Stimulated activated CD8-positive, alpha-beta memory T cell treated with anti-CD3 and anti-CD28 coated beads, Interleukin-7, amount 100 ng/mL, for 24 hours (primary cell): Measurements from ENCODE around the gene WDR18.
"Not testable (repeated sequence)": the region's sequence is repeated elsewhere in the genome, so short reads cannot be mapped to it uniquely, and the experiment has no call there.

Experiments
- DNase-seq: peaks from one replicate; pipeline ENCODE4 v3.0.0-alpha.2; 2020; ENCODE audit warnings: low read depth

WDR18 gene

DNA sequence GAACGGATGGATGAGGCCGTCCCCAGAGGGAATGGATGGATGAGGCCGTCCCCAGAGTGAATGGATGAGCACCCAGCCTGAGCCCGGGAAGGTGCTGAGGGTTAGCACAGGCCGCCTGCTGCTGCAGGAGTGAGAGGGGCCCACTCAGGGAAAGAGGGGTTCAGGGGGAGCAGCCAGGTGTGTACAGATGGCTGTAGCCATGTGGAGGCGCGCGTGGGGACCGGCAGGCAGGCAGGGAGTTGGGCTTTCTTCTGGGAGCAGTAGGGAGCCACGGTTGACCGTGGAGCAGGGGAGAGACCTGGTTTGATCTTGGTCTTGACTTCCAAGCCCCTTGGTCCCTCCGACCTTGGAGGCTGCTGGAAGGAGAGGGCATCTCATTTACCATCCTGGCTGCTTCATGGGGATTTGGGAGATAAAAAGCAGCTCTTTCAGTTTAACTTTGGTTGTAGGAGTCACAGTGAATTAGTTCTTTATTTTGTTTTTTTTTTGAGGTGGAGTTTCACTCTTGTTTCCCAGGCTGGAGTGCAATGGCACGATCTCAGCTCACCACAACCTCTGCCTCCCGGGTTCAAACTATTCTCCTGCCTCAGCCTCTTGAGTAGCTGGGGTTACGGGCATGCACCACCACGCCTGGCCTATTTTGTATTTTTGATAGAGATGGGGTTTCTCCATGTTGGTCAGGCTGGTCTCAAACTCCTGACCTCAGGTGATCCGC, 33.6 kb upstream of the WDR18 start:
- DNase-seq, result no peak

DNA sequence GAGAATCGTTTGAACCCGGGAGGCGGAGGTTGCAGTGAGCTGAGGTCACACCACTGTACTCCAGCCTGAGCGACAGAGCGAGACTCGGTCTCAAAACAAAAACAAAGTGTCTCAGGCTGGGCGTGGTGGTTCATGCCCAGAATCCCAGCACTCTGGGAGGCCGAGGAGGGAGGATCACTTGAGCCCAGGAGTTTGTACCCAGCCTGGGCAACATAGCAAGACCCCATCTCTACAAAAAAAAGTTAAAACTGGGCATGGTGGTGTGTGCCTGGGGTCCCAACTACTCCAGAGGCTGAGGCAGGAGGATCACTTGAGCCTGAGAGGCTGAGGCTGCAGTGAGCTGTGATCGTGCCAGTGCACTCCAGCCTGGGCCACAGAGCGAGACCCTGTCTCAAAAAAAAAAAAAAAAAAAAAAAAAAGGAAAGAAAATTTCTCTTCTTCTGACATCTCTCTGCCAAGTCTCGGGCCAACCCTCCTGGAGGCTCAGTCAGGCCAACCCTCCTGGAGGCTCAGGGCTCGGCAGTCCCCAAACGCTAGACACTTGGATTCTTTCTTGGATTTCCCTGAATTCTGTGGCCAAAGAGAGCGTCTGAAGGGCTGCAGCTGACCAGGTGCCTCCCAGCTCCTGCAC, 32.0 kb upstream of the WDR18 start:
- no peak for DNase-seq

DNA sequence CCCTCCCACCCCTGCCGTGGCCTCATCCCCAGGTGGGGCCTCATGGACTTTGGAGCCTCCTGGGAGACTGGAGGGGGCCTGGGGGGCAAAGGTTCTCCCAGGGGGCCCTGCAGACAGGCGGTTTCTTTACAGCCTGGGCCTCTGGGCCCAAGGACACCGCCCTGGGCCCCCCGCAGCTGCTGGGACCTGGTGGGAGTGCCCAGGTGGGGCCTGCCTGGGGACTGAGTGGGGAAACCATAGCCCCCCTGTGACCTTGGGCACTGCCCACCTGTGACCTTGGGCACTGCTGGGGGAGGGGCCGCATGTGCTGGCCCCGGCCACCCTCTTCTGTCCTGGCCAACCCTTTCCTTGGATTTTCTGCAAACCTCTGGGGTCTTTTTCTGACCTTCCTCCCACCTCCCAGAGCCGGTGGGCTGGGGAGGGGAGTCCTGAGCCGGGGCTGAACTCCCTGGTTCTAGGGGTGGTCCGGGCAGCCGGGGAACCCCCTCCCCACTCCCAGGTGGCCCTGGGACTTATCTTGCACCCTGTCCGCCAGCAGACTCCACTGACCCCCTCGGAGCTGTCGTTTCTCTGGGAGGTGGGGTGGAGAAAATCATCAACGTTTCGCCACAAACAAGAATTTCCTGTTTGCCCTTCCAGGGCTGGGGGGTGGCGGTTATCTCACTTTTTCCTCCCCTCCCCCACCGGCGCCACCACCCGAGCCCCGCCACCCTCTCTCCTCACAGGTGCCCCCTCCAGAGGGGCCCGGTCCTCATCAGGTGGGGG, 31.3 kb upstream of the WDR18 start:
- DNase-seq, result no peak

DNA sequence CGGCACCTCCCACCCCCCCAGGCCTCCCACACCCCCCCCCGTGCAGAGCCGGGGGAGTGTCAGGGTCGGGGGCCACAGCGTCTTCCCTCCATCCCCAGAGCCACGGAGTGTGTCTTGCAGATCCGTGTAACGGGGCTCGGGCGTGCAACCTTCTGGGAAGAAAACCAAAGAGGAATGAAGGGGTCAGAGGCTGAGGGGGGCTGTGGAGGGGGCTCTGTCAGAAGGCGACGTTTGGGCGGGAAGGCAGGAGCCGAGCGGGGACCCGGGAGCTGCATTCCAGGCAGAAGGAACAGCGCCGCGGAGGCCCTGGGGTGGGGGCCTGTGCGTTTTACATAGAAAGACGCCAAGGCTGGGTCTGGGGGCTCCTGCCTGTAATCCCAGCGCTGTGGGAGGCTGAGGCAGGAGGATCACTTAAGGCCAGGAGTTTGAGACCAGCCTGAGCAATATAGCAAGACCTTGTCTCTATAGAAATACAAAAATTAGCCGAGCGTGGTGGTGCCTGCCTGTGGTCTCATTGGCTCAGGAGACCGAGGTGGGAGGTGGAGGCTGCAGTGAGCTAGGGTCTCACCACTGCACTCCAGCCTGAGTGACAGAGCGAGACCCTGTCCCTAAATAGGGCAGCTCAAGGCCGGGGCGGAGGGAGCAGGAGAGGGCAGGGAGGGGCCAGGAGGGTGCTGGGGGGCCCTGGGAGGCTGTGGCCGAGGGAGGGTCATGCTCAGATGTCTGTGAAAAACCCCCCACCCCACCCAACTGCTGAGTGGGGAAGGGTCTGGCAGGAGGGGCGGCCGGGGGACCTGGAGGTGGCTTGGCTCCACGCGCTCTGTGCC, 30.5 kb upstream of the WDR18 start:
- no peak for DNase-seq

DNA sequence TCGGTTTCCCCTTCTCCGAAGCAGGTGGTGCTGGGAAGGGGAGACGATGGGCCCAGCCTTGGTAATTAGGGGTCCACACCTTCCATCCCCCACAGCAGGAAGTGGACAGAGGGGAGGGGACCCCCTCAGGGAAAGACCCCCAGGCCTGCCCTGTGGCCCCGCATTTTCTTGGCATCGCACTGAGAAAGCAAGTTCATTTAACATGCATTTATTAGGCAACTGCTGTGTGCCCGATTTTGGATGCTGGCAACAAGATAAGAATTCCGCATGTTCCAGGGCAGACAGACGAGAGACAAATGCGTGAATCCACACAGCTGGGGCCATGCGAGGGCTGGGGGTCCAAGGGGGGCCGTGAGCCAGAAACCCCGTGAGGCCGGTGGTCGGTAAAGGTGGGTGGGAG, 29.9 kb upstream of the WDR18 start:
- DNase-seq, result no peak

DNA sequence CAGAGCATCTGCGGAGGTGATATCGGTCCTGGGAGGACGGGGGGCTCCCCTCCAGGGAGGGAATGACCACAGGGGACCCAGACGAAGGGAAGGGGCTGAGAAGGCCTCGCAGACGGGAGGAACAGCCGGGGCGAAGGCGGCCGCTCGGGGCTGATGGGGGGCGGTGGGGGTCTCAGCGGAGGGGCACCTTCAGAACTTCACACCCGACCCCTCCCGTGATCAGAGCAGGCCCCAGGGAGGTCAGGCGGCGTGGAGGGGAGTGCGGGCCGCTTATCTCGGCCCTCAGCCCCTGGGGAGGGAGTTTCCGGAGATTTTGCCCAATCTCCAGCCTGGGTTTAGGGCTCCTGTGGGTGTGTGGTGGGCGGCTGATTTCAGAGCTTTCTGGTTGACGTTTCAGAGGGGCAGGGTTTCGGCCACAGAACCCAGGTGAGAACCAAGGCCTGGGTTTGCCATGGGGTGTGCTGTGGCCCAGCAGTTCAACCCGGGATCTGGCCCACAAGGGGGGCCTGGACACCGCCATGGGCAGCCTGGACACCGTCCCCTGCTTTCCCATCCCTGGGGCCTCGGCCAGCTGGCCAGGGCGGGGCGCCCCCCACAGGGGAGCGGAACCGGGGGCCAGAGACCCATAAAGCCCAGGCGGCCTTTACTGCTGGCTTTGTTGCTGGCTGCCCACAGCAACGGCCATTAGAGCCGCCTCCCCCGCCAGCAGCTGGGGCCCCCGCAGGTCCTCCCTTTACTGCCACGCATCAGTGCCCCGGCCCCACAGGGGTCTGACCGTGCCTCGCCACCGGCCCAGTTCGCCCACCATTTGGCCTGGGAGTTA, 29.3 kb upstream of the WDR18 start:
- DNase-seq, result no peak

DNA sequence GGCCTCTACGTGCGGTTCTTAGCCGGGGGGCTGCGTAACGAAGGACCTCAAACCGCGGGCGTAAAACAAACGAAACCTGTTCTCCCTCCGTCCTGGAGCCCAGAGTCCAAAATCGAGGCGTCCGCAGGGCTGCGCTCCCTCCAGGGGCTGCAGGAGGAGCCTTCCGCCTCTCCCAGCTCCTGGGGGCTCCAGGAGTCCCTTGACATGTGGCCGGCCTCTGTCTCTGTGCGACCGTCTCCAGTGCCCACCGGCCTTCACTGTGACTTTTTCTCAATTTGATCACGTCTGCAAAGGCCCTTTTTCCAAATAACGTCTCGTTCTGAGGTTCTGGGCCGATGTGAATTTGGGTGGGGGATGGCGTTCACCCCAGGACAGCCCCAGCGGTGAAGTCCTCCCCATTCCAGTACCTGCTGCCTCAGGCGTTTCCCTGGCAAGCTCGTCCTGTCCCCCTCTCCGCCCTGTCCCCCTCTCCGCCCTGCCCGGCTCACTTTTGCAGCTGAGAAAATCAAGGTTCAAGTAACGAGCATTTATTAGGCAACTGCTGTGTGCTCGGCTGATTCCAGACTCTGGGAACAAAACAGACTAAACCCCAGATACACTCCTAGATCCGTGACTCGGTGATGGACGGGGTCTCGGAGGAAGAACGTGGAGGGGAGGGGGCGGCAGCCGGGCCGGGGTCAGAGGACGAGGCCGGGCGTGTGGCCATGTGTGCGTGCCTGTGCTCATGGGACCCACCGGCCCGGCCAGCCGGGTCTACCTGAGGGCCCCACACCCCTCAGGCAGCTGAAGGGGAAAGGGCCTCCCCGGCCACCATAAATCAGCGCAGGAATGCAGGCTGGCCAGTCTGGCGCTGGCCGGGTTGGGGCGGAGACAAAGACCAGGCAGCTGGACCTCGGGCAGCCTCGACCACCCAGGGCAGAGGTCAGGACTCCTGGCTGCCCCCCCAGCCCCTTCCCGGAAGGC, 28.1 kb upstream of the WDR18 start:
- DNase-seq, result no peak

DNA sequence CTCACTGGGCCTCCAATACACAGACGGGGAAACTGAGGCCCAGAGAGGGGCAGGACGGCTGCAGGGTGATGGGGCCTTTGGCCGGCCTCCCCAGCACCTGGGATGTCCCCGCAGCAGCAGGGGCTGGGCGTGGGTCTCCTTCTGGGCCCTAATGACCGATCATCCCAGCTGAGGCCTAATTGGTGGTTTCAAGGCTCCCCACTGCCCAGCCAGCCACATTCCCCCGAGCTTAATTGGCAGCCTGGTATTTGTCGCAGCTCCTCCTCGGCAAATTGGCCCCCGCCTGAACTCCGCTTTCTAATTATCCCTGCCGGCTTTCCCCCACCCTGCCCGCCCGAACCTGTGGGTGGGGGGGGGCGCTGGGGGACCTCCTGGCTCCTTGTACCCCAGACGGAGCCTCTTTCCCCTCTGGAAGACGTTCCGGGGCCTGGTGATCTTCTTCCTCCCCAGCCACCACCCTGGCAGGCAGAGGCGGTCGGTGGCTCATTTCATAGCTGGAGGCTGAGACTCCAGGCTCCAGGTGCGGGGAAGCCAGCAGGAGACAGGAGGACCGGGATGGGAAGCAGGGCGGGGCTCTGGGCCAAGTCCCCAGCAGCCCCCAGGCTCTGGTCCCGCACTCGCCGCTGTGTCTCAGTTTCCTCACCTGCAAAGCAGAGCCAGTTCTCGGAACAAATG, 27.2 kb upstream of the WDR18 start:
- DNase-seq, result no peak

DNA sequence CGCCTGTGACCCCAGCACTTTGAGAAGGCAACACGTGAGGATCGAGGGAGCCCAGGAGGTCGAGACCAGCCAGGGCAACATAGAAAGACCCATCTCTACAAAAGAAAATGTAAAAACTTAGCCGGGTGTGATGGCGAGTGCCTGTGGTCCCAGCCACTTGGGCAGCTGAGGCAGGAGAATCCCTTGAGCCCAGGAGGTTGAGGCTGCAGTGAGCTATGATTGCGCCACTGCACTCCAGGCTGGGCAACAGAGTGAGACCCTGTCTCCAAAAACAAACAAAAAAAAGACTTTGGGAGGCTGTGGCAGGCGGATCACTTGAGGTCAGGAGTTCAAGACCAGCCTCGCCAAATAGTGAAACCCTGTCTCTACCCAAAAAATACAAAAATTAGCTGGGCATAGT, 26.6 kb upstream of the WDR18 start:
- not testable (repeated sequence) for DNase-seq

DNA sequence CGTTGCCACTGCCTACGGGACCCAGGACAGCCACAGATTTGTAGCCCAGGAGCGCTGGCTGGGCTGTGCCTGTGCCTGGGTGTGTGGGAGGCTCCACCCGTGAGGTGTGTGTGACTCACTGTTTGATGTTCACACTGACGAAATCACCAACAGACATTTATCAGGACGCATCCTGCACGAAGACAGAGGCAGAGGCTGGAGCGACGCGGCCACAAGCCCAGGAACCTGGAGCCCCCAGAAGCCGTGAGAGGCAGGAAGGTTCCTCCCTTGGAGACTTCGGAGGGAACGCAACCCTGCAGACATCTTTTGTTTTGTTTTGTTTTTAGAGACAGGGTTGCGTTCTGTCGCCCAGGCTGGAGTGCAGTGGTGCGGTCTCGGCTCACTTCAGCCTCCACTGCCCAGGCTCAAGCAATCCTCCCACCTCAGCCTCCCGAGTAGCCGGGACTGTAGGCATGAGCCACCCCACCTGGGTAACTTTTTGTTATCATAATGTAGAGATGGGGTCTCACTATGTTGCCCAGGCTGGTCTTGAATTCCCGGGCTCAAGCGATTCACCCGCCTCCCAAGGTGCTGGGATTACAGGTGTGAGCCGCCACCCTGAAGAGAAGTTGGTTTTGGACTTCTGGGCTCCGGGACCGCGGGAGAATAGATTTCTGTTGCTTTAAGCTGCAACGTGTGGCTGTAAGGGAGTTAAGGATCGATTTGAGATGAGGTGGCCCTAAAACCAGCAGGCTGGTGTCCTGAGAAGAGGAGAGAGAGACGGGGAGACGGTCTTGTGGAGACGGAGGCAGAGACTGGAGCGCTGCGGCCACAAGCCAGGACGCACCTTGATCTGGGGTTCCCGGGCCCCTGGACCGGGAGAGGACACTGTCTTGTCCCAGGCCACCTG, 24.9 kb upstream of the WDR18 start:
- no peak for DNase-seq

DNA sequence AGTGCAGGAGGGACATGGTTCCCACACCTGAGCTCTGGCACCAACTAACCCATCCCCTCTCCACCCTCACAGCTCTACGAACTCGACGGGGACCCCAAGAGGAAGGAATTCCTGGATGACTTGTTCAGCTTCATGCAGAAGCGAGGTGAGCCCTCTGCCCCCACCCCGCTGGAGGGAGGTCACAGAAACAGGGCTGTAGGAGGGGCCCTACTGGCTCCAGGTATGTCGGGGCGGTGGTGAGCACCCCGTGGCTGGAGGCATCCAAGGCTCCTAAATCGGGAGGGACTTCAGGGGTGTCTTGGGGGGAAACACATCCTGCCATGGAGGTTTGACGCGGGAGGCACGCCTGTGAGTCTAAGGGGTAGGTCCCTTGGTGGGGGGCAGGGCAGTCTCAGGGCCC, 24.1 kb upstream of the WDR18 start:
- no peak for DNase-seq

DNA sequence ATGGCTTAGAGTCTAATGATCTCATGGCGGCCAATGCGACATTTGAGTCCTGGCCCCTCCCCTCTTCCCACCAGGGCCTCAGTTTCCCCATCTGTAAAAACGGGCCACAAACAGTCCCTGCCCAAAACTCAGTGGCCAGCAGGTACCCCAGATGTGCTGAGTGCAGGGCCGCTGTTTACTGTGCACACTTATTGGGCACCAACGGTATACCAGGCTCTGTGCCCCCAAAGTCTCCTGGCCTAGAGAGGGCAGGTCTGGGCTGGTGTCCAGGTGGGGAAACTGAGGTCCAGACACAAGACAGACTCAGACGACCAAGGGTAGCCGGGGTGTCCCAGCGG, 23.6 kb upstream of the WDR18 start:
- DNase-seq, result no peak

DNA sequence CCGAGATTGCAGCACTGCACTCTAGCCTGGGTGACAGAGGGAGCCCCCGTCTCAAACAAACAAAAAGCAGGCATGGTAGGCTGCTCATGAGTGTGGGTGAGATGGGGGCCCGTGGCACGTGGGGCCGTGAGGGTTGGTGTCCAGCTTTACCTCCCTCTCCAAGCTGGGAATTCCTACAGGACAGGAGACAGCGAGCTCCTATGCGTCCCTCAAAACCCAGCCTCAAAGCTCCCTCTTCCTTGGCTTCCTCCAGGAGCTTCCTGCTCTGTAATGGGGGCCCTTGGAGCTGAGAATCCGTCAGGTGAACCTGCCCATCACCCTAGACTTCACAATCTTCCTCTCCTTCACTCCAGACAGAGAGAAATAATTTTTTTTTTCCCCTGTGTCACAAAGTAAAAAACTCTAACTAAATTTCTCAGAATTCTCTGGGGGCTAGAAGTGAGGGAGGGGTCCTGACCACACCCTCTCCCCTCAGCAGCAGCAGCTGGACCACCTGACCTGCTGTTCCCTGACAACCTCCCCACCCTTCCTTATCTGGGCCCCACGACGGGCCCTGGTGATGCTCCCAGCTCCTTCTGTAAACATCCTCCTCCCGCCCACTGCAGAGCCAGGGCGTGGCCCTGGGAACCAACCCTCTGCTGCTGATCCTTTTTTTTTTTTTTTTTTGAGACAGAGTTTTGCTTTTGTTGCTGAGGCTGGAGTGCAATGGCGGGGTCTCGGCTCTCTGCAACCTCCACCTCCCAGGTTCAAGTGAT, 22.1 kb upstream of the WDR18 start:
- DNase-seq, result no peak

DNA sequence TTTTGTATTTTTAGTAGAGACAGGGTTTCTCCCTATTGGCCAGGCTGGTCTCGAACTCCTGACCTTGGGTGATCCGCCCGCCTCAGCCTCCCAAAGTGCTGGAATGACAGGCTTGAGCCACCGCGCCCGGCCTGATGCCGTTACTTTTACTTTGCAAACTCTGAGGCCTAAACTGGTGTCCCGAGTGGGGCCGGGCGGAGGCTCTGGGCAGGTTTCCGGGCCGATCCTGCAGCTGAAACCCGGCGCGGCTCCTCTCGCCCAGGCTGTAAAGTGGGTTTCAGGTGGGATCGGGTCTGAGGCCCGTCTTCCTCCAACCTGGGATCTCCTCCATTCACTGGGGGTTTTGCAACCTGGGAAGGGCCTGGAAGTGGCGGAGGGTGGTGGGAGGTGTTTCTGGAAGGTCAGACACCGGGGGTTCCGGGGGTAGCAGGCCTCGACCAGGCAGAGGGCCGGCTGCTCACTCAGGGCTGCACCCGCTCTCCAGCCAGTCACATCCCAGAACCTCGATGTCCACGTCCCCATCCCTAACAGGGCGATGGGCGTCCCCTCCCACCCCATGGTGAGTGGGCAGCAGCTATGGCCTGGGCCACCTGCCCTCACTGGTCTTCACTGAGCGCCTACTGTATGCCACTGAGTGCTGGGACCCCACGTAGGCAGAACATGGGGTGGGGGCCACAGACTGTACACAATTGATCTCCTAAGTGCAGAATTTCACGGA, 21.3 kb upstream of the WDR18 start:
- DNase-seq, result no peak

DNA sequence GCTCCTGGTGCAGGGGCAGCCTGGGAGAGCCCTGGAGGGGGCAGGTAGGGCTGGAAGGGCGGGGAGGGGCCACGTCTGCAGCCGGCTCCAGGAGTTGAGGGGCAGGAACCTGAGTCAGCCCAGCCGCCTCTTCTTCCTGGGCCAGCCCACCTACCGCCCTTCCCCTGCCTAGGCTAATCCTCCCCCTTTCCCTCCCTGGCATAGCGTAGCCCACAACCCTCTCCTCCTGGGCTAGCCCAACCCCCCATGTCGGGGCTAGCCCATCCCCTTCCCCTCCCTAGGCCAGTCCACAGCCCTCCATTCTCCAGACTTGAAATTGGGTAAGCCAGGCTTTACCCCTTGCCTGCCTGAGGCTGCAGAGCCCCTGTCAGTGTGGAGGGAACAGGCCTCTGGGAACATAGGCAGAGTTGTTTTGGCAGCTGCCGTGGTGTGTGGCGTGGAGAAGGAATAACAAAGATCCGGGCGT, 20.6 kb upstream of the WDR18 start:
- no peak for DNase-seq

DNA sequence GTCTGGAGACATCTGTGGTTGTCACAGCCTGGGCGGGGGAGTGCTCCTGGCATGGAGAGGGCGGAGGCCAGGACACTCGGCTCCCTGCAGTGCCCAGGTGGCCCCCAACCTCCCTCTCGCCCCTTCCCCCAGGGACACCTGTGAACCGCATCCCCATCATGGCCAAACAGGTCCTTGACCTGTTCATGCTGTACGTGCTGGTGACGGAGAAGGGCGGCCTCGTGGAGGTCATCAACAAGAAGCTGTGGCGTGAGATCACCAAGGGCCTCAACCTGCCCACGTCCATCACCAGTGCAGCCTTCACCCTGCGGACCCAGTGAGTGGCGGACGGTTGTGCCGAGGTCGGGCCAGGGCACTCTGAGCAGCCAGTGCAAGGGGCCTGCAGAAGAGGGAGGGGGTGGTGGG, 20.0 kb upstream of the WDR18 start:
- DNase-seq, result no peak
